Stomach (tissue), 9 donors: Measurements from ENCODE around the gene F2RL1. TPM values are rescaled to one million over a fixed set of nuclear protein-coding genes. Genes with fewer than 3 reads are reported as not detected.
A peak's percentile ranks its signal among the peaks of the same experiment; 100 is the strongest.
"Not testable (repeated sequence)": the region's sequence is repeated elsewhere in the genome, so short reads cannot be mapped to it uniquely, and the experiment has no call there.

Experiments used
- DNase-seq, 2 donors: peaks; one replicate each; pipeline versions ENCODE4 v3.0.0 to v3.0.0-alpha.2; 2013 to 2019
- H3K27ac ChIP-seq, 5 donors: fragments of 200-600 bp in 4 of 5; sonication (generic) in 4 of 5; one replicate each; pipeline ENCODE4 v1.5.1; 2013 to 2019; ENCODE audit warnings: mild to moderate bottlenecking in 1 of 5, moderate library complexity in 1 of 5
- H3K27me3 ChIP-seq, 3 donors: fragments of 200-600 bp; sonication (generic); one replicate each; pipeline ENCODE4 v1.5.1; 2017 to 2019; ENCODE audit warnings: mixed run types in 1 of 3
- H3K36me3 ChIP-seq, 4 donors: fragments of 200-600 bp; sonication (generic); 1 replicate in 3 of 4; 2 replicates in 1 of 4; pipeline ENCODE4 v1.5.1; 2016 to 2019
- H3K4me1 ChIP-seq, 4 donors: fragments of 200-600 bp; sonication (generic); one replicate each; pipeline ENCODE4 v1.5.1; 2016 to 2019
- H3K4me3 ChIP-seq, 4 donors: fragments of 200-600 bp; sonication (generic) in 3 of 4; one replicate each; pipeline ENCODE4 v1.5.1; 2016 to 2019; ENCODE audit warnings: mild to moderate bottlenecking in 1 of 4
- H3K9me3 ChIP-seq, 4 donors: fragments of 200-600 bp; sonication (generic); one replicate each; pipeline ENCODE4 v1.5.1; 2016 to 2019
- CTCF ChIP-seq, 7 experiments: fragments of 450-650 bp in 4 of 7; fragments of 200-600 bp in 3 of 7; sonication (generic) in 3 of 7; IDR thresholded peaks; one replicate each; pipeline ENCODE4 v1.5.1; 2016 to 2019; ENCODE audit warnings: antibody characterized with exemption in 7 of 7, control low read depth in 2 of 7, mild to moderate bottlenecking in 1 of 7
- EP300 ChIP-seq: sonication (generic); formaldehyde crosslinking; IDR thresholded peaks from one replicate; pipeline ENCODE4 v1.6.1; 2017; ENCODE audit warnings: antibody characterized with exemption
- POLR2A ChIP-seq, 4 donors: fragments of 450-650 bp; IDR thresholded peaks; one replicate each; pipeline ENCODE4 v1.6.1; 2016; ENCODE audit warnings: antibody characterized with exemption in 4 of 4, control low read depth in 2 of 4, mild to moderate bottlenecking in 1 of 4, moderate library complexity in 1 of 4
- POLR2AphosphoS5 ChIP-seq, 3 donors: sonication (generic); formaldehyde crosslinking; IDR thresholded peaks; one replicate each; pipeline ENCODE4 v1.6.1; 2016; ENCODE audit warnings: antibody characterized with exemption in 3 of 3
- WGBS, 5 donors: extraction: QIAGEN DNeasy Blood & Tissue Kit in 3 of 5; methylation state at CpG; one replicate each; pipeline versions ENCODE4 v1.1.5 to v1.1.7; 2013 to 2018; 5-methylcytosine and 5-hydroxymethylcytosine counted together
- intact Hi-C: fragments of 100-400 bp; cut with DNase I; formaldehyde crosslinking; loops from one replicate; pipeline ENCODE4 v1.15.1; 2023; ENCODE audit warnings: low total_unique reads
- polyA plus RNA-seq, 3 donors: library from polyadenylated mRNA; stranded (reverse); fragments of 200-250 nt; gene quantifications; one replicate each; pipeline ENCODE4 v1.2.3, GENCODE V29; 2013
- total RNA-seq, 5 donors: library from RNA; depleted of rRNA; stranded (reverse); fragments of >200 nt; gene quantifications; one replicate each; pipeline versions ENCODE4 v1.1.0 to v1.2.3, GENCODE V29; 2014 to 2016
- donor health status: healthy with polysubstance abuse.
- donor health status: Bipolar disorder and iron deficiency.
- donor health status: healthy.

Gene F2RL1
- total and polyA plus RNA-seq, 8 donors = 4.8 to 72.9 (median 16.7) TPM

DNA sequence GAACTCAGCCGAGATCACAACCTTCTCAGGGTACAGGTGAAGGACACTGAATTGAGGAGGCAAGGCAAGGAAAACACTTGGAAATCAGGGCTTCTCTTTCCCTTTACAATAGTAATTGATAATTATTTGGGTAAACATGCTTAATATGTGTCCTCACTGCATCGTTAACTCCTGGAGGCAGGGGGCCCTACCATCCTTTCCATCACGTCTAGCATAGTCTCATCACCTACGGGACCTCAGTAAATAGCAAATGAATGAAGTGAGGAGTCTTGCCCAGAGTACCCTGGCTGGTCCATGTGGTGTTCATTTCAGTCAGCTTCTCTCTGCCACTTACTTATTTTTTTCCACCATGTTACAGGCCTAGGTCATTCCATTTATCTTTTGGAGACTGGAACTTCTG, 2.3 kb downstream of the F2RL1 start:
- peak overlapping the region in 3 of 5 donors; percentile 87 to 89 (median 89) for H3K27ac ChIP-seq
- H3K4me3 ChIP-seq = peak overlapping the region in 2 of 4 donors; percentile 62 to 75
- peaks cover 3 to 25% (median 9%) of the 10 kb centered on the region in 3 donors for H3K27me3 ChIP-seq
- DNase-seq = no peak
- intact Hi-C loops = no loop called here
- H3K4me1 ChIP-seq = peaks cover 0 to 34% (median 22%) of the 10 kb centered on the region in 4 donors
- H3K36me3 ChIP-seq = no peaks in the 10 kb centered on the region
- H3K9me3 ChIP-seq = peaks cover 0 to 6% (median 0%) of the 10 kb centered on the region in 4 donors
- TF ChIP-seq EP300 (no peak), CTCF (IDR thresholded peaks at IDR 0.05) (no peak), POLR2AphosphoS5 (IDR thresholded peaks at IDR 0.05) (no peak), POLR2A (IDR thresholded peaks at IDR 0.05) (no peak)
- 59 to 73% (median 65%) methylated on average over 4 of the region's 4 CpGs for WGBS, 5 donors

DNA sequence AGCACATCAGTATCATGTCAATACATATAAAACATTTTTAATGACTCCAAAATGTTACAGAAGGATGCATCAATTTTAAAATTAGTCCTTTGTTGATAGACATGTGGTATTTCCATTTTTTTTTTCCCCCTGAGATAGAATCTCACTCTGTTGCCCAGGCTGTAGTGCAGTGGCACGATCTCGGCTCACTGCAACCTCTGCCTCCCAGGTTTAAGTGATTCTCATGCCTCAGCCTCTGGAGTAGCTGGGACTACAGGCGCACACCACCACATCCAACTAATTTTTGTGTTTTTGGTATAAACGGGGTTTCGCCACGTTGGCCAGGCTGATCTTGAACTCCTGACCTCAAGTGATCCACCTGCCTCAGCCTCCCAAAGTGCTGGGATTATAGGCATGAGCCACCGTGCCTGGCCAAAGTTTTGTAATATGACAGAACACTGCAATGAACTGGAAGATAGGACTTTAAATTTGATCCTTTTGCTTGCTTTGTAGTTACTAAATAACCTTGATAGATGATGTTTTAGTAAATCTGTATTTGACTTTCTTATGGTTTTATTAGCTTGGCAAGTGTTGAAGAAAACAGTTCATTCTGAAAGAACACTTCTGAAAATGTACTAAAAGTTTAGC, 3.4 kb downstream of the F2RL1 start:
- WGBS, 5 donors = 66 to 78% (median 71%) methylated on average over 7 of the region's 7 CpGs
- DNase-seq, H3K9me3 ChIP-seq, H3K4me3 ChIP-seq, intact Hi-C loops, H3K36me3 ChIP-seq, H3K27ac ChIP-seq: not testable (repeated sequence)
- H3K4me1 ChIP-seq = peaks cover 0 to 34% (median 22%) of the 10 kb centered on the region in 4 donors
- H3K27me3 ChIP-seq = peaks cover 3 to 25% (median 9%) of the 10 kb centered on the region in 3 donors

- H3K27ac ChIP-seq, H3K36me3 ChIP-seq, H3K9me3 ChIP-seq, DNase-seq, H3K4me3 ChIP-seq, H3K27me3 ChIP-seq, intact Hi-C loops: not testable (repeated sequence)
- H3K4me1 ChIP-seq = peaks cover 0 to 28% (median 0%) of the 10 kb centered on the region in 4 donors
Measured at GRCh38 chr5:76826416-76826815, 7.6 kb downstream of the F2RL1 start.

DNA sequence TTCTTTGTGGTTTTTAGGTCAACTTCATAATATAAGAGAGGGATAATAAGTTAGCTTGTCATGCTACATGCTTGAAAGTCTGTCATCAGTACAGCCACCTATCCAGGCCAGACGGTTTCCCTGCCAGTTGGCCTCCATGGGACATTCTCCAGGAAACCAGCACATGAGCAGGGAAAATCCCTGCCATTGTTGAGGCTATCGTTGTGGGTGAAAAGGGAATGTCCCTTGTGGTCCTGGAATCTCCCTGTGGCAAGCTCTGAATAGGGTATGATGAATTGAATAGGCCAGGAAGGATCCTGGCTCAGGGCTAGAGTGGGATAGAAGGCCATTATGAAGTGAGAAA, 12.3 kb downstream of the F2RL1 start:
- 19 to 37% (median 30%) methylated on average over 2 of the region's 2 CpGs for WGBS, 5 donors
- Histone ChIP-seq H3K9me3 (no peaks in the 10 kb centered on the region), H3K4me1 (peaks cover 0 to 14% (median 0%) of the 10 kb centered on the region in 4 donors), H3K36me3 (peaks cover 4 to 28% (median 23%) of the 10 kb centered on the region in 4 donors), H3K27ac (no peak overlapping the region), H3K27me3 (no peaks in the 10 kb centered on the region), H3K4me3 (no peak overlapping the region)
- TF ChIP-seq POLR2AphosphoS5 (IDR thresholded peaks at IDR 0.05) (peak in 2 of 3 donors; percentile 10 to 63), EP300 (no peak)
- intact Hi-C loops = no loop called here
- peak; percentile 46 to 48 for DNase-seq

DNA sequence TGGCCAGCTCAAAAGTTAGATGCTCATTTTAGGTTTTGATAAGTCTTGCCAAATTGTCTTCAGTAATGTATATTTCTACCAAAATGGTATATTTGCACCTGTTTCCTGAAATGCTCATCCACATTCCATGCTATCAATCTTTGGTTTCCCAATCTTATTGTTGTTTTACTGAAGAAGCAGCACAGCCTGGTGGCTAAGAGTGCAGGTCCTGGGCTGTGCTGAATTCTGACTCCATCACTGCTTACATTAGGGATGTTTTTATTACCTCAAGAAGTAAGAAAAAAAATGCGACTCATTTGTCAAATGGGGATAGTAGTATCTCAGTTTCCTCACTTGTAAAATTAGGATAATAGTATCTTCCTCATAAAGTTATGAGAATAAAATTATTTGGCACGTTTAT, 17.4 kb downstream of the F2RL1 start:
- no peak overlapping the region for H3K27ac ChIP-seq
- H3K27me3 ChIP-seq = no peaks in the 10 kb centered on the region
- WGBS, 5 donors = 84 to 93% (median 87%) methylated on average over 2 of the region's 2 CpGs
- no peak for TF ChIP-seq POLR2AphosphoS5 (IDR thresholded peaks at IDR 0.05)
- TF ChIP-seq CTCF (IDR thresholded peaks at IDR 0.05) = no peak
- TF ChIP-seq EP300 = no peak
- no peak for TF ChIP-seq POLR2A (IDR thresholded peaks at IDR 0.05)
- intact Hi-C loops = no loop called here
- H3K36me3 ChIP-seq = peaks cover 4 to 28% (median 23%) of the 10 kb centered on the region in 4 donors
- H3K9me3 ChIP-seq = no peaks in the 10 kb centered on the region
- peaks cover 0 to 16% (median 2%) of the 10 kb centered on the region in 4 donors for H3K4me1 ChIP-seq
- no peak overlapping the region for H3K4me3 ChIP-seq
- no peak for DNase-seq

GRCh38 chr5:76836585-76836984, 17.8 kb downstream of the F2RL1 start:
- no peak for TF ChIP-seq POLR2A (IDR thresholded peaks at IDR 0.05)
- TF ChIP-seq POLR2AphosphoS5 (IDR thresholded peaks at IDR 0.05) = no peak
- no peak for TF ChIP-seq EP300
- no peak for TF ChIP-seq CTCF (IDR thresholded peaks at IDR 0.05)
- DNase-seq = no peak
- H3K4me1 ChIP-seq = peaks cover 0 to 15% (median 2%) of the 10 kb centered on the region in 4 donors
- 80 to 89% (median 83%) methylated on average over 4 of the region's 4 CpGs for WGBS, 5 donors
- intact Hi-C loops = no loop called here
- H3K36me3 ChIP-seq = peaks cover 4 to 28% (median 23%) of the 10 kb centered on the region in 4 donors
- H3K4me3 ChIP-seq = no peak overlapping the region
- H3K27ac ChIP-seq = no peak overlapping the region
- no peaks in the 10 kb centered on the region for H3K27me3 ChIP-seq
- no peaks in the 10 kb centered on the region for H3K9me3 ChIP-seq
